Activated CD8-positive, alpha-beta memory T cell treated with anti-CD3 and anti-CD28 coated beads, Interleukin-2, amount 50 U/mL, for 24 hours (primary cell): ENCODE data around the gene CLUH.

Source experiments
- DNase-seq: peaks from one replicate; pipeline ENCODE4 v3.0.0-alpha.2; 2020; ENCODE audit errors: extremely low read depth

The CLUH gene, protein sequence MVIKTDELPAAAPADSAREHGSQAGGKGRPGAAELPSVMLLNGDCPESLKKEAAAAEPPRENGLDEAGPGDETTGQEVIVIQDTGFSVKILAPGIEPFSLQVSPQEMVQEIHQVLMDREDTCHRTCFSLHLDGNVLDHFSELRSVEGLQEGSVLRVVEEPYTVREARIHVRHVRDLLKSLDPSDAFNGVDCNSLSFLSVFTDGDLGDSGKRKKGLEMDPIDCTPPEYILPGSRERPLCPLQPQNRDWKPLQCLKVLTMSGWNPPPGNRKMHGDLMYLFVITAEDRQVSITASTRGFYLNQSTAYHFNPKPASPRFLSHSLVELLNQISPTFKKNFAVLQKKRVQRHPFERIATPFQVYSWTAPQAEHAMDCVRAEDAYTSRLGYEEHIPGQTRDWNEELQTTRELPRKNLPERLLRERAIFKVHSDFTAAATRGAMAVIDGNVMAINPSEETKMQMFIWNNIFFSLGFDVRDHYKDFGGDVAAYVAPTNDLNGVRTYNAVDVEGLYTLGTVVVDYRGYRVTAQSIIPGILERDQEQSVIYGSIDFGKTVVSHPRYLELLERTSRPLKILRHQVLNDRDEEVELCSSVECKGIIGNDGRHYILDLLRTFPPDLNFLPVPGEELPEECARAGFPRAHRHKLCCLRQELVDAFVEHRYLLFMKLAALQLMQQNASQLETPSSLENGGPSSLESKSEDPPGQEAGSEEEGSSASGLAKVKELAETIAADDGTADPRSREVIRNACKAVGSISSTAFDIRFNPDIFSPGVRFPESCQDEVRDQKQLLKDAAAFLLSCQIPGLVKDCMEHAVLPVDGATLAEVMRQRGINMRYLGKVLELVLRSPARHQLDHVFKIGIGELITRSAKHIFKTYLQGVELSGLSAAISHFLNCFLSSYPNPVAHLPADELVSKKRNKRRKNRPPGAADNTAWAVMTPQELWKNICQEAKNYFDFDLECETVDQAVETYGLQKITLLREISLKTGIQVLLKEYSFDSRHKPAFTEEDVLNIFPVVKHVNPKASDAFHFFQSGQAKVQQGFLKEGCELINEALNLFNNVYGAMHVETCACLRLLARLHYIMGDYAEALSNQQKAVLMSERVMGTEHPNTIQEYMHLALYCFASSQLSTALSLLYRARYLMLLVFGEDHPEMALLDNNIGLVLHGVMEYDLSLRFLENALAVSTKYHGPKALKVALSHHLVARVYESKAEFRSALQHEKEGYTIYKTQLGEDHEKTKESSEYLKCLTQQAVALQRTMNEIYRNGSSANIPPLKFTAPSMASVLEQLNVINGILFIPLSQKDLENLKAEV (N-terminal part only)

DNA sequence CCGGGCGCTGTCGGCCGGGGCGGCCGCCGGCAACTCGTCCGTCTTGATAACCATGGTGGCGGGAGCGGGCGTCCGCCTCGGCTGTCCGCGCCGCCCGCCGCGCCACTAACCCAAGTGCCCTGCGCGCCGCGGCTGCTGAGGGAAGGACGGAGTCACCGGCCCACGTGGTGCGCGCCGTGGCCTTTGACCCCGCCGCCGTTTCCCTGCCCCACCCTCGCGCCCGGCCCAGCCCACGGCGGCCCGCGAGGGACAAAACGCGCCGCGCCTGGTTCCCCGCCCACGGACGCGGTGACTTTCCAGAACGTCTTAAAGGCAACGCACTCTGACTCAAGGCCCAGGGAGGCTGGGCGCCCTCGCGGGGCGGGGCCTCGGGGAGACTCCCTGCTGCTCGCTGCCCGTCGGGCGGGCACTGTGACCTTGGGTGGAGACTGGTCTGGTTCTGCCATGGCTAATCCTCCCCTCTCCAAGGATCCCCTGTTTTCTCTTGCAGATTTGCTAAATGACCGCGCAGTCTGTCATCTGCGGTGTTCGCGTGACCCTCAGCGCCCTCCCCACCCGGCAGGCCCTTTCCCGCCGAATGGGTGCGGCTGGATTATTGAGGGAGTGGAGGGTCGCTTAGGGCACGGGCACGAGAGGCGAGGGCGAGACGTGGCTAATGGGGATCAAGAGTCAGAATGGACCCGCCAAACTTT is at the start of gene CLUH:
CLUH (minus strand) TSS at position 157 of the 692 bp plus-strand sequence; CDS start at position 54, 103 bp downstream.
- DNase-seq: peak; percentile 90

DNA sequence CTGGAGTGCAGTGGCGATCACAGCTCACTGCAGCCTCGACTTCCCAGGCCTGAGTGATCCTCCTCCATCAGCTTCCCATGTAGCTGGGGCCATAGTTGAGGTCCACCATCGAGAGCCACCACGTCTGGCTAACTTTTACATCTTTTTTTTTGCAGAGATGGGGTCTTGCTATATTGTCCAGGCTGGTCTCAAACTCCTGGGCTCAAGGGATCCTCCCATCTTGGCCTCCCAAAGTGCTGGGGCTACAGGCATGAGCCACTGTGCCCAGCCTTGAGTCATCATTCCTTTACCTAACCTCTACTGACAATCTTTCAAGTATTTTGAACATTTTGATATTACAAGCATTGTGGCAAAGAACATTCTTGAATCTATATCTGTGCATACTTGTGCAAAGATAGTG is 47.3 kb upstream of the CLUH start:
- DNase-seq: no peak

DNA sequence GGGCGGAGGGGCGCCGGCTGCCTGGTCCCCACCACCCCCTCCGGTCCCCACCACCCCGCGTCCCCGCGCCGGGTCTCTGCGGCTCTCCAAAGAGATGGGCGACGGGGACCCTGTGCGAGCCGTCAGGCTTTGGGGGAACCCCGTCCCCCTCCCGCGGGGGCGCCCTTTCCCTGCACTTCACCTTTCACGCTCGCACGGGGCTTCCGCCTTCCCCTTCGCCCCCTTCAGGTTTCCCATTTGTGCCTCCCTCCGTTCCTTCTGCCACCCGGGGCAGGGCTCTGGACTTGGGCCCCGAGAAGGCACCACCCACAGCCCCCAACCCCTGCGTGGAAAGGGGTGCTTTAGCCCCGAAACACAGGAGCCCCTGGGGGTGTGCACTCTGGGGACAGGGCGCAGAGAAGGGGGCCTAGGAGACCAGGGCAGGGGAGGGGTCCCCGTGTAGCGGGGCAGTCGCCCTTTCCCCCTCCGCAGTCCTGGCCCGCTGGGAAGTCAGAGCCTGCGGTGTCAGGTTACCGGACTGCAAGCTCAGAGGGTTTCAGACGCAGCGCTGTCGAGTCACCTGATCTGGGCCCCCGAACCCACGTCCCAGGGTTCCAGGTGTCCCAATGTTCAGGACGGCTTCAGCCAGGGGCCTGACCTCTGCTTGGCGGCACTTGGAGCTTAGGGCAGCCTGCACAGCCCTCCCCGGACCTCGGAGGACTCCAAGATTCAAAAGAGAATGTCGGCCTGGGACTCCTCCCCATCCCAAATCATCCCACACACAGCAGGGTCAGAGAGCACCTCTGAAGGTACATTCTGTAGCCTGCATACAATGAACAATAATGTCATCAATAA is 44.5 kb upstream of the CLUH start:
- DNase-seq: no peak

DNA sequence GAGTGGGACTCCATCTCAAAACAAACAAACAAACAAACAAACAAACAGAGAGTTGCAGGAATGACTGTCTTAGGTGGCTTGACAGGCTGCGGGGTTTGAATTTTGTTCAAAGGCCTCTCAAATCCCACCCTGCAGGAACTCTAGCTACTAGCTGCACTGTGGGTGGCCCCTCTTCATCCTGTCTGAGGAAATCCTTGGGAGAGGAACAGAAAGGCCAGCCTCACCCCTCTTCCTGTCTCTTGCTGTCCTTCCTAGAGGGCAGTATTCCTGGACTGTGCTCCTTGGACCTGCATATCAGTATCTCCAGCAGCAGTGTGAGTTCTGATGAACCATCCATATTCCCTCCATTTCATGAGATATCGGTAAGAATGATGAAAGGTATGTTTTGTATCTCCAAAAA is 39.9 kb upstream of the CLUH start:
- no peak for DNase-seq

DNA sequence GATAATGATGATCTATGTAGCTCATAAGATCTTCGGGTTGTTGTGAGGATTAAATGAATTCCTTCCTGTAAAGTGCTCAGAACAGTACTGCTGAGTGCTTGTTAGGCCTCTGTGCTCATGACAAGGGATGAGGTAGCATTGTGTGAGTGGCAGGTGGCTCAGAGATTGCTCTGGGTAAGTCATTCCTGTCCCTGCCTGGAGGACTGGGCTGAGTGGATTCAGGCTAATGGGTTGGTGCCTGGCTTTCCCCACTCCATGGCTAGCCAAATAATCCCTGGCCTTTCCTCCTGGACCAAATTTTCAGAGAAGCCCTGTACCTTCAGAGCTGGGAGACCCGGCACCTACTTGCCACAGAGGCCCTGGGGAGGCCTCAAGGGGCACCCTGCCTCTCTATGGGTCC is 39.2 kb upstream of the CLUH start:
- DNase-seq: no peak

DNA sequence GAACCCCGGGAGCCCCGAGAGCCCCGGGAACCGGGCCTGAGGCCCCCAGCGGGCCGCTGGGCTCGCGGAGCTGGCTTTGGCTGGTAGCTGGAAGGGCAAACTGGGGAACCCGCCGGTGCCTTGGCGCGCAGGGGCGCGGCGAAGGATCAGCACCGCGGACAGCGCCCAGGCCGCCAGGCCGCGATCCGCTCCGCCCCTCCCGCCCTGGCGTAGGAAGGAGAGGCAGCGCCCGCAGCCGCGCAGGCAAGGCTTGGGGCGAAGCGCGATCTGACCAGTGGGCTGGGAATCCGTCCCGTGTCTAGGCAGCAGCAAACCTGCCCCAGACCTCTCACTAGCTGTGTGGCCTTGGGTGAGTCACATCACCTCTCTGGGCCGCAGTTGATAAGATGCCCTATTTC is 38.2 kb upstream of the CLUH start:
- DNase-seq: peak; percentile 14

DNA sequence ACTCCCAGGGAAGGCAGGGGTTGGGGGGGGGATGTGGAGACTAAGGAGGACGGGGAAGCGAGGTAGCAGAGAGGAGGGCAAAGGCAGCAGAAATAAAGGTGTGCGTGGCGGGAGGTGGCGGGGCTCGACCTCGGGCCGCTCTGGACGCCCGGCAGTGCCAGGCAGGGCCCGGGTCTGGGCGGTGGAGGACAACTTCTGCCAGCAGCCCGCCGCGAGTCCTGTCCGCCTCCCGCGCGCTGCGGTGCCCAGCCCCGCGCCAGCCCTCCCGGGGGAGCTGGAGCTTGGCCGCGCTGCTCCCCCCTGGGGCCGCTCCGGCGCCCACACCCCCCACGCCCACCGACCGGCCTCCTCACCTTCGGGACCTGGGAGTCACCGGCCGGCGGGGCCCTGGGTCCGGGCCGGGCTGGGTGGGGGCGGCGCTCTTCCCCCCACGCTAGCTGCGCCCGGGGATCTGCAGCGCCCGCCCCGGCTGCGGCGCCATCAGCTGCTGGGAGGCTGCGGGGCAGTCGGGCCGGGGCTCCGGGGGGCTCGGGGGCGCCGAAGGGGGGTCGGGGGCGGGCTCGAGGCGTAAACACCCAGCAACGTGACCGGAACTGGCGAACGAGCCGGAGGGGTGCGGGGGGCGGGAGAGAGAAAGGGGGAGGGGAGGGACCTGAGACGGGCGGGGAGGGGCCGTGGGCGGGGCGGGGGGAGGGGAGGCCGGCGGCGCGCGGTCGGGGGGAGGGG is 37.7 kb upstream of the CLUH start, which contains the start of gene CCDC92B:
CCDC92B (minus strand) TSS at position 595 of the 726 bp plus-strand sequence. CDS start 14,507 bp downstream, outside the sequence.
- DNase-seq: no peak

DNA sequence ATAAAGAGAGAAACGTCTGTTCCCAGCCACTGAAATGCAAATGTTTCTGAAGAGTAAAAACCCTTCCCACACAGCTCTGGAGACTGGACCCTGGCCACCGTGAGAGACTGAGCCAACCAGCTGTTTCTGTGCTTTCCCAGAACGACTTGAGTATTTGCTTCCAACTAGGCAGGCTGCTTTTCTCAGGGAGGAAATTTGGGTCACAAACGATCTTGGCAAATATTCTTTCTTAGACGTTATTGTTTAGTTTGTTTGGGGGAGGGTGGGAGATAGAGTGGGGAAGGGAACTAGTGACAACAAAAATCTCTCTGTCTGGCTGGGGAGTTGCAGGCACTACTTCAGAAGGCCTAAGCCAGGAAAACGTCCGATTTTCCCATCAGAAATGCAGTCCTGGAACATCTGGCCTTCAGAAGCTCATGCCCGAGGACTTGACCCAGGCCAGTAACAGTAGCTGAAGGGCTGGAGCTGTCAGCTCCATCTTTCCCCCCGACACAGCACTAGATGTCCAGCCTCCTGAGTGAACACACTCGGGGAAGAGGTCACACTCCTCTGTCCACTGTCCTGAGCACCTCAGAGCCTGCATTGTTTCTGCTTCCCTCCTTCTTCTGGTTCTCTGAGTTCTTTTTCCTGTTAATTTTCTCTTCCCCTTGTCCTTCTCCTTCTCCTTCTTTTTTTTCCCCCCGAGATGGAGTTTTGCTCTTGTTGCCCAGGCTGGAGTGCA is 33.9 kb upstream of the CLUH start:
- no peak for DNase-seq

DNA sequence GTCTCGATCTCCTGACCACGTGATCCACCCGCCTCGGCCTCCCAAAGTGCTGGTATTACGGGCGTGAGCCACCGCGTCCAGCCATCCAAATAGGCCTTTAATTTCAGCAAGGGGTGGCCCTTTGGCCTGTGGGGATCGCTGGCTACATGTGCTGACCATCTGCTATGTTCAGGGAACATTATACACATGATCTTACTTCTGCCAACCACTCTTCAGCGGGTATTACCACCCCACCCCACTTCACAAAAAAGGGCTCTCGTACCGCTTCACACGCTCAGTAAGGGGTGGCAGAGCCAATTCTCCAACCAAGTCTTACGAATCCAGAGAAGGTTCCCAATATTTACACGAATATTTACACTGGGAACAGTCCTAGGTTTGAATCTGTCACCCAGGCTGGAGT is 26.1 kb upstream of the CLUH start:
- DNase-seq: no peak

DNA sequence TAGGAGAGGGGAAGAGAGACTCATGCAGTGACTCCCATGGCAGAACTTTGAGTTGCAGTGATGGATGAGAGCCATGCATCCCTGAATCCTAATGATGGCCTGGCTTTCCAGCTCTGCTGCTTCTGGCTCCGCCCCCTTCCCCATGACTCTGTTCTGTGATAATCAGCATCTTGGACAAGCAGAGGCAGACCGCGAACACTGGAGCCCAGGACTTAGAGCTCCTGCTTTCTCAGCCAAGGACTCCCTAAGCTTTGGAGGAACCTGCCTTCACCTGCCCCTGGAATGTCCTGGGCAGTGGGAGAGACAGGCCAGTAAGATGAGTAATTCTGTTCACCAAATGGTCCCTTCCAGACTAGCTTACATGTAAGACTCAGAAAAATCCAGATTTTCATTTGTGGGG is 25.4 kb upstream of the CLUH start:
- DNase-seq: no peak

DNA sequence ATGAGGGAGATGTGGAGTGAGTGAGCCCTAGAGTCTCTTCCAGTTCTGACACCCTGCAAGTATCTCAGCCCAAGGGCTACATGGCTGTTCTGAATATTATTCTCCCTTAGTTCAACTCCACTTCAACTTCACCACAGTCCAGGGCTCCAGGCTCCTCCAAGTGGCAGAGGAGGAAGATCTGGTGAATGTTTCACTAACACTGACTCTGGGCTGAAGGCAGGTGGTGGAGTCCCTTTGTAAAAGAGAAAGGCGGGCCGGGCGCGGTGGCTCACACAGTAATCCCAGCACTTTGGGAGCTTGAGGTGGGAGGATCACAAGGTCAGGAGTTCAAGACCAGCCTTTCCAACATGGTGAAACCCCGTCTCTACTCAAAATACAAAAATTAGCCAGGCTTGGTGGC is 24.3 kb upstream of the CLUH start:
- no peak for DNase-seq

DNA sequence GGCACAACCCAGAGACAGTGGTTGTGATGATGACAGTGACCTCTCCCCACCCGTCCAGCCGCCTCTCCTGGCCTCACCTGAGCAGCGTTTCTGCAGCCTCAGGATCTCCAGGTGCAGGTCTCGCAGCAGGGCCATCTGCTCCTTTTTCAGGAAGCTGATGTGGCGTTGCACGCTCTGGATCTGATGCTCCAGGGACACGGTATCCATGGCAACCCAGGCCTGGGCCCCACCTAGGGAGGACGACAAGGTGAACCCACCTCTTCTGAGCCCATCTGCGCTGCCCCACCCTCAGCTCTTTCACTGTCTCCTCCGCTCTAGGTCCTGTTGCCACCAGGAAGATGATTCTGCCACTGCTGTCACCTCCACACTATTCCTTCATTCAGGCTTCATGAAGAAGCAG is 23.4 kb upstream of the CLUH start:
- no peak for DNase-seq

DNA sequence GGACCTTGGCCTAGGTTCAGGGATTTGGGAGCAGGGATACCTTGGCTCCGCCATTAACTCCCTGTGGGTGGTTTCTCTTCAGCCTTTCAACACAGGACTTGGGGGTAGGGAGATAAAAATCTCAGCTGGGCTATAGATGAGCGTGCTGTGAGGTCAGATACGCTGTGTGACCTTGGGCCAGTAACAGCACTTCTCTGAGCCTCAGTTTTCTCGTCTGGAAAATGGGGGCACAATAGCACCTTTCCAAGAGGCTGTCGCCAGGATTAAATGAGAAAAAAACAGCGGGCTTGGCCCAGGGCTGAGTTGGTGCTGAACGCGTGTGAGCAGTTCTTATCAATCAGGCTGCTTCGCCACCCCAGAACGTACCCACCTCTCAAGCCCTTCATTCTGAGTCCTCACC is 20.2 kb upstream of the CLUH start:
- DNase-seq: no peak

DNA sequence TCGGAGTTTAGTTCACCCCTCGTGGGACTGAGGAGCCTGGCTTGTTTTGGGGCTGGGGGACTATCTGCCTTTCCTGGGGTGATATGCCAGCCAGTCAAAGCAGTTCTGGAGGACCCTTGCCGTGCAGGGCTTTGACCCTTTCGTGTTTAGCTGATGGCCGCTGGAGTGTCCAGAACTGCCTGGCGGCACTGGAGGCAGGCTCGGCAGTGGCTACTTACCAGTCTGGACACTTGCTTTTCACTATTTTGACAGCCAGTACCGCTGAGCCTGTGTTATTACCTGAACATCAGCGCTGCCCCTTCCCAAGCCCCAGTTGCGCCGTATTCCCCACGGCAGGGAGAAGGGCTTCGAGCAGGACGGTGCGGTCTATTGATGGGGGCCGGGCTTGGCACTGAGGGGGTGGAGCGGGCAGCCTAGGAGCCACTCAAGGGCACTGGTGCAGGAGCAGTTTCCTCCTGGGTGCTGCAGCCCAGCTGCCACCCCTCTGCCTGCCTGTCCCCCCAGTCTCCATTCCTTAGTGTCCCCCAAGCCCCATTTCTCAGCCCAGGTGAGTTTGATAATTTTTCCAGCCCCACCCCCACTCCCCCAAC is 19.3 kb upstream of the CLUH start:
- DNase-seq: no peak

DNA sequence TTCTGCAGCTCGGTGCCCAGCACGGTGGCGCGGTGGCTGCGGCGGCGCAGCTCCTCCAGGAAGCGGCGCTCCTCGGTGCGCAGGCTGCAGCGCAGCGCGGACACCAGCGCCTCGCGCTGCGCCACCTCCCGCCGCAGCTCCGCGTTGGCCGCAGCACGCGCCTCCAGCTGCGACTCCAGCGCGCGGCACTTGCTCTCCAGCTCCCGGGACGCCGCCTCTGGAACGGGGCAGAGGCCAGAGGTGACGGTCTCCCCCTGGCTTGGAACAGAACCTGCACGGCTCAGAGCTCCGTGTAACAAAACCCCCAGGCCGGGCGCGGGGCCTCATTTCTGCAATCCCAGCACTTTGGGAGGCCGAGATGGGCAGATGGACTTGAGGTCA is 13.2 kb upstream of the CLUH start:
- no peak for DNase-seq

DNA sequence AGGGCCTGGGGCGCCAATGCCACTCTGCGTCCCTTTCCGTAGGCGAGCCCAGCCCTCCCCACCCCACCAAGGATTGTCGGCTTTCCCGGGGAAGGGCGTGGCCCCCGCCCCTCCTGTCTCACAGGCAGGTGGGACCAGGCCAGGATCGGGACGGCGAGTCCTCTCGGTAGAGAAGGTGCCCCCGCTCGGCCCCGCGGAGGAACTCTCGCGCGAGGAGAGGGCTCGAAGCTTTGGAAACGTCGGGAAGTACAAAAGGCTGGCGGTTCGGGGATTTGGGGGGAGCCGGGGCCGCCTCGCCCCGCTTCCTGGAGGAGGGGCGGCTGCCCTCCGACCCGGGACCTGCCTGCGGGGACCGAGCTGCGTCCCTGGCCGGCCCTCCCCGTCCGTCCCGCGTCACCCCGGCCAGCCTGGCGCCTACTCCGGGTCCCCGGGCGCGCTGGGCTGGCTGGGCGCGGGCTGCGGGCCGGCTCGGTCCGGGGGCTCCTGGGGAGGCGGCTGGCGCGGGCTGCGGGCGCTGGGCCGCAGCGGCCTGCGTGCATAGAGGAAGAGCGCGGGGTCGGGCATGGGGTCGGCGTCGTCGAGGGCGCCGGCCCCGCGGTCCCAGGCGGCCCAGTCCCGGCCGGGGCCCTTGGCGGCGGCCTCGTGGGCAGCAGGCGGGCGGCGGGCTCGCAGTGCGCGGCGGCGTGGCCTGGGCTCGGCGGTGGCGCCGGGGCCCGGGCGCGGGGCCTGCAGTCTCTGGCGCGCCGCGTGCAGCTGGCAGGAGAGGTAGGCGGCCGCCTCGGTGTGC is 12.6 kb upstream of the CLUH start:
- no peak for DNase-seq

DNA sequence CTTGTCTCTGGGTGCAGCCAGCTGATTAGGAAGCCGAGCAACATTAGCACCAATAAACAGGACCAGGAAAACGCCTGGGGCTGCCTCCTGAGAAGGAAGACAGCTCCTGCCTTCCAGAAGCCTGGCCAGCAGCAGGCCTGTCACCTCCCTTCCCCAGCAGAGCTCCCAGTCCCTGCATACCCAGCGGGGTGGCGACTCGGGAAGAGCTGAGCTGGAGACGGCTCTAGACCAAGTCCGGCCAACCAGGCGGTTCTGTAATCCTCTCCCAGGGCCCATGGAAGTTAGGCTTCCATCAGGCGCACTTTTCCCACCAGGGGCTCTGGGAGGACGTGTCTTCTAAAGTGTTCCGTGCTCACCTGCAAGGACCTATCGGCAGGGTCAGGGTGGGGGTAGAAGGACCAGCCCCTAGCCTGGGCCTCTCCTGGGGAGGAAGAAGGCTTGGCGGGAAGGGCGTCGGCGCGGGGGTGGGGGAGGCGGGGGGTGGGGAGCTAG is 12.0 kb upstream of the CLUH start:
- DNase-seq: no peak

DNA sequence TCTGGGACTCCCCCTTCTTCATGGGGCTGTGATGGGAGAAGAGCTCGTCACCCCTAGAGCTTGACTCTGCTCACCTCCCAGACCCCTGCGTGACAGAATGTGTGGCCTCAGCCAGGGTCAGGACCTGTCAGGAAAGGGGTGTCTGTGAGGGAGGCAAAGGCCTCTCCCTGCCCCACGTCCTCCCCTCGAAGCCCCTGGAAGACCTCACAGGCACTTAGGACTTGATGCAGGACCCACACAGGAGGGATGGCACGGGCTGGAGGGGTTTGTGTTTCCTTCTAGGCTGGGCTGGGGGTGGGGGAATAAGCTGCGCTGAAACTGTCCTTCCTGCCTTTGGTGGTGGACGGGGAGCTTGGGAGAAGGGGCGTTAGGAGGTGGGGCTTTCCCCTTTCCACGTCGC is 11.0 kb upstream of the CLUH start:
- no peak for DNase-seq
